Erythroblast (primary cell): ENCODE results near the gene CCNF.
A peak's percentile ranks its signal among the peaks of the same experiment; 100 is the strongest.

Source experiments
- DNase-seq, 2 experiments: peaks; one replicate each; lab custom pipeline; 2025; lab: John Stamatoyannopoulos, UW
- GATA1 ChIP-seq: IDR thresholded peaks from 2 replicates; pipeline ENCODE4 v1.6.1; 2011; ENCODE audit warnings: low read depth, mild to moderate bottlenecking, control low read depth, low read length, moderate library complexity
- POLR2A ChIP-seq: IDR thresholded peaks from 2 replicates; pipeline ENCODE4 v1.6.1; 2011; ENCODE audit warnings: mild to moderate bottlenecking, low read length

Gene CCNF

DNA sequence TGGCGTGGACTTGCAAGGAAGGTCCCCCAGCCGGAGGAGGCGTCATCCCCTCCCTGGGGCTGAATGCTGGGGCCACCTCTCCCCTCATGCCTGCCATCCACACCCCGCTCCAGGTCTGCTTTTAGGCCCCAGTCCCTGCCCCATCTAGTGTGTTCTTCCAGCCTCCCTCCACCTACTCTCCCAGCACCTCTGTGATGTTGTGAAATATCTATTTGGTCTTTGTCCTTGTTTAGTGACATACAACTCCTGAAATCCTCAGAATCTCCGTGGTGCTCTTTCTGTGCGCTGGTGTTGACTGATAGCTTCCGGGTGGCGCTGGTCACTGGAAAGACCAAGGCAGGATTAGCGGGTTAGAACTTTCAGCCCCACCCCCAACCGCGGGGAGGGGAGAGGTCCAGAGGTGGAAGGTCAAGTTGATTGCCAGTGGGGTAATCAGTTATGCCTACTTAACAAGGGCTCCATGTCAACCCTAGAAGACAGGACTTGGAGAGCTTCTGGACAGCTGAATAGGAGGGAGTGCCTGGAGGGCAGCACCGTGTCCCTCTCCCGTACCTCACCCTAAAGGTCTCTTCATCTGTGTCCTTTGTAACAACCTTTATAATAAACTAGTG, 55.8 kb downstream of the CCNF start:
- TF ChIP-seq GATA1 (no peak), POLR2A (no peak)

GRCh38 chr16:2485811-2486507, 56.7 kb downstream of the CCNF start:
- DNase-seq = no peak
- no peak for TF ChIP-seq GATA1
- TF ChIP-seq POLR2A = no peak

More for the DNA sequence above, 55.8 kb downstream of the CCNF start:
- DNase-seq = no peak

DNA sequence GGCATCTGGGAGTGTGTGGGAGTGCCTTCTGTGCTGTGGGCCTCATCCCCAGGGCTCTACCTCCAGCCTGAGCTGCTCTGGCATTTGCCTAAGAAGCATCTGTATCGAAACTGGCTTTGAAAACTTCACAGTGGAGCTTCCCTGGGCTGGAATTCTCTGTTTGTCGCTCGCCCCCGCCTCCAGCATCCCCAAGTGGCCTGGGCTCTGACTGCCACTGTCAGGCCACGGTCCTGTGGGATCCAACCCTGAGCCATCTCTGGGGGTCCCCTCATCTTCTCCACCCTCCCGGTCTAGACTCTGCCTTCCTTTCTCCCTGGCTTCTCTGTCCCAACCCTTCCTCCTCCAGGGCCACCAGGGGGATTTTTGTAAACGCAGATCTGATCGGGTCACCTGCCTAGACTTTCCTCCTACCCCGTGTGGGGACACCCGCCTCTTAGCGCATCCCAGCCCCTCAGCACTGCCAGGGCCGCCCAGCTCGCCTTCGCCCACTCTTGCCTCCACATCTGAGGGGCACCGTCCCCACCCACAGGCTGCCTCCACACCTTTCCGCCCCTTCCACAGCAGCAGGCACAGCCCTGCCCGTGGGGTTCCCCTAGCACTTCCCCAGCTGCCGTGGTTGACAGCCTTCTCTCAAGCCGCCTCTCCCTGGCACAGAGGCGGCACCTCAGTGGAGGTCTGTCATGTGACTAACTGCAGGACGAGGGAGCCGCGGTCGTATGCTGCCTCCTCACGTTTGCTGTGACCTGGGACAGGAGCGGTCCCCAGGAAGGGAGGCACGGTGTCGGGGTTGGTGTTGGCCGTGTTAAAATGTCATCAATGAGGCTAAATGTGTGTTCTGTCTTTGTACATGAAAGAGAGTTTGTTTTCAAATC, 57.6 kb downstream of the CCNF start:
- TF ChIP-seq GATA1 (no peak), POLR2A (no peak)
- DNase-seq = peak; percentile 79 to 83

DNA sequence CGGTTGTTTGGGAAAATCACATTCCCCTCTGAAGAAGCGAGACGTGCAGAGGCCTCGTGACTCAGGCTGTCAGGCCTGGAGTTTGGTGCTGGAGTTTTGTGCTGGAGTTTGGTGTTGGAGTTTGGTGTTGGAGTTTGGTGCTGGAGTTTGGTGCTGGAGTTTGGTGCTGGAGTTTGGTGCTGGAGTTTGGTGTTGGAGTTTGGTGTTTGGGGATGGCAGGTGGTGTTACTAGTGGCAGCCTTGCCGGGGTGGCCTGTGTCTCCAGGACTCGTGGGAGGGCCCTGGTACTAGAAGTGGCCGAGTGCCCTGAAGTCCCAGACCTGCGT, 58.2 kb downstream of the CCNF start:
- TF ChIP-seq GATA1 (no peak), POLR2A (no peak)
- DNase-seq = no peak

DNA sequence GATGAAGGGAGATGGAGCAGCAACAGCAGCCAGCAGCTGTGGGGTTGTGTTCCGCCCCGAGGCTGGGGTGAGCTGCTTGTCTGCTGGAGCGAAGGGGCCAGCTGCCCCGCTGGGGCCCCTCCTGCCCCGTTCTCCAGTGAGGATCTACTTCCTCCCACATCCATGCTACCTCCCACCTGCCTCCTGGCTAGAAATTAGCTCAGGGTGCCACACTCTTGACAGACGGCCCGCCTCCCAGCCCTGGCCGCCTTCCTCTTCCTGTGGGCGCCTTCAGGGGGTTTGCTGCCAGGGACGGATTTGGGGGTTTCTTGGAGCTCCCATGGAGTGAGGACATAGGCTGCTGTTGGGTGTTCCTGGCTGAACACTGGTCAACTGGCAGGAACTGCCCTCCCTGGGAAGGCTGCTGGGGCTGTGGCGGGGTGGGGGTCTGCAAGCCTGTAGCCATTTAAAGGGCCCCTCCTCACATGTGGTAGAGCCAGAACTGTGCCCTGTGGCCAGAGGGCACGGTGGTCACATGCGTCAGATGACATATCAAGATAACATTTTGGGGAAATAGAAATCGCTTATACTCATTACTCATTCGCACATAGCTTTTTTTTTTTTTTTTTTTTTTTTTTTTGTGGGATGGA, 58.8 kb downstream of the CCNF start:
- TF ChIP-seq POLR2A (no peak), GATA1 (no peak)
- DNase-seq = no peak

DNA sequence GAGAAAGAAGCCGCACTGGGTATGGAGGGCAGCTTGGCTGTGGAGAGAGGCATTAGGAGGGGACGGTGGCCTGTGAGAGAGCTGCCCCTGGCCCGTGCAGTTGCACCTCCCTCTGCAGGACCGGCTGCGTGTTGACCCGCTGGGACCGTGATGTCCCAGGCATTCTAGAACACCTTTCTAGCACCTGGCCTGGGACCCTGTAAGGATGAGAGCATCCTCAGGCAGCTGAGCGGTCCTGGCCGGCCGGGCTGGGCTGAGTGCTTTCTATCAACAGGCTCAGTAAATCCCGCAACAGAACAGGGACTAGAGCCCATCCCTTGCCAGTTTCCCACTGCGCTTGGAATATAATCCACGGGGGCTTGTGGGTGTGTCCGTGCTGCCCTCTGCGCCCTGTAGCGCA, 60.3 kb downstream of the CCNF start:
- no peak for DNase-seq
- TF ChIP-seq GATA1 (no peak), POLR2A (no peak)

- no peak for DNase-seq
- TF ChIP-seq POLR2A (no peak), GATA1 (no peak)
Observed at GRCh38 chr16:2490190-2491105, 61.2 kb downstream of the CCNF start.

DNA sequence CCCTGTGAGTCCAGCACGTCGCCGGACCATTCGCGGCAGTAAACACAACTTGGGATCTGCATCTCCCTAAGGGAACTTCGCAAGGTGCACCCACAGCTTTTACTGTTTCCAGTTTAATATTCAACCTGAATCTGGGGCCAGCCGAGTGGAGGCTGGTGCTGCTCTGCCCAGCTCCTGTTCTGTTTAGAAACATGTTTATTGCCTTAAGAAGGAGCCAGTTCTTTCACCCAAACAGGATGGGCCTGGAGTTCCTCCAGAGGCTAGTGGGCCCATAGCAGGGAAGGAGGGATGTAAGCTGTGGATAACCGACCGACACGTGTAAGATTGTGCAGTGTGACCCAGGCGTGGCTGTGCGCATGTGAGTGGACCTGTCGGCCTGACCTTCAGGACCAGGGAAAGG, 63.0 kb downstream of the CCNF start:
- no peak for TF ChIP-seq POLR2A
- no peak for TF ChIP-seq GATA1

GRCh38 chr16:2493605-2494004, 64.4 kb downstream of the CCNF start:
- no peak for TF ChIP-seq GATA1
- TF ChIP-seq POLR2A = no peak

More for the DNA sequence above, 63.0 kb downstream of the CCNF start:
- no peak for DNase-seq

GRCh38 chr16:2494616-2495015, 65.4 kb downstream of the CCNF start:
- TF ChIP-seq GATA1 = no peak
- no peak for TF ChIP-seq POLR2A
- DNase-seq = peak in 1 of 2 experiments; percentile 39

More at GRCh38 chr16:2493605-2494004, 64.4 kb downstream of the CCNF start:
- no peak for DNase-seq

- TF ChIP-seq GATA1 = no peak
- no peak for DNase-seq
Observed at GRCh38 chr16:2495041-2495440, 65.8 kb downstream of the CCNF start.

DNA sequence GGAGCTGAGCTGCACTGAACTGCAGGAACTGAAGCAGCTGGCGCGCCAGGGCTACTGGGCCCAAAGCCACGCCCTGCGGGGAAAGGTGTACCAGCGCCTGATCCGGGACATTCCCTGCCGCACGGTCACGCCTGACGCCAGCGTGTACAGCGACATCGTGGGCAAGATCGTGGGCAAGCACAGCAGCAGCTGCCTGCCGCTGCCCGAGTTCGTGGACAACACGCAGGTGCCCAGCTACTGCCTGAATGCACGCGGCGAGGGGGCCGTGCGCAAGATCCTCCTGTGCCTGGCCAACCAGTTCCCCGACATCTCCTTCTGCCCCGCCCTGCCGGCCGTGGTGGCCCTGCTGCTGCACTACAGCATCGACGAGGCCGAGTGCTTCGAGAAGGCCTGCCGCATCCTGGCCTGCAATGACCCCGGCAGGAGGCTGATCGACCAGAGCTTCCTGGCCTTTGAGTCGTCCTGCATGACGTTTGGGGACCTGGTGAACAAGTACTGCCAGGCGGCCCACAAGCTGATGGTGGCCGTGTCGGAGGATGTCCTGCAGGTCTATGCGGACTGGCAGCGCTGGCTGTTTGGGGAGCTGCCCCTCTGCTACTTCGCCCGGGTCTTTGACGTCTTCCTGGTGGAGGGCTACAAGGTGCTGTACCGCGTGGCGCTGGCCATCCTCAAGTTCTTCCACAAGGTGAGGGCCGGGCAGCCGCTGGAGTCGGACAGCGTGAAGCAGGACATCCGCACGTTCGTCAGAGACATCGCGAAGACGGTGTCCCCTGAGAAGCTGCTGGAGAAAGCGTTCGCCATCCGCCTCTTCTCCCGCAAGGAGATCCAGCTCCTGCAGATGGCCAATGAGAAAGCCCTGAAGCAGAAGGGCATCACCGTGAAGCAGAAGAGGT, 67.2 kb downstream of the CCNF start:
- TF ChIP-seq GATA1 (no peak), POLR2A (no peak)
- no peak for DNase-seq
